ENCODE results near the gene RNF217.

The RNF217 gene

GRCh38 chr6:124924333-124924759 lies 37.9 kb upstream of the RNF217 start:
- peaks cover 7% of the 10 kb centered on the region for H3K9me3 ChIP-seq (ENCODE audit: insufficient read depth, low read depth, low read length)
- no peak overlapping the region for H3K18ac ChIP-seq (ENCODE audit: low read length)
- no peak for DNase-seq
- H4K8ac ChIP-seq (ENCODE audit: low read depth, low read length), result no peak overlapping the region
- no peaks in the 10 kb centered on the region for H3K79me2 ChIP-seq (ENCODE audit: control insufficient read depth, insufficient read depth, low read length, poor library complexity)
- H4K91ac ChIP-seq (ENCODE audit: low read depth, low read length), result no peak overlapping the region
- no peaks in the 10 kb centered on the region for H3K36me3 ChIP-seq (ENCODE audit: control insufficient read depth in 1 of 2, insufficient read depth in 2 of 2, low read length in 2 of 2)
- no peaks in the 10 kb centered on the region for H3K27me3 ChIP-seq (ENCODE audit: insufficient read depth, low read length)
- H3K4ac ChIP-seq (ENCODE audit: low read depth, low read length), result no peak overlapping the region
- no peak overlapping the region for H3K9ac ChIP-seq (ENCODE audit: low read length)
- no peak overlapping the region for H2BK5ac ChIP-seq (ENCODE audit: low read depth, low read length, poor library complexity)
- H2BK120ac ChIP-seq (ENCODE audit: insufficient read depth, low read length, poor library complexity), result no peak overlapping the region
- no peak overlapping the region for H3K23ac ChIP-seq (ENCODE audit: low read length)
- H2BK12ac ChIP-seq (ENCODE audit: low read length), result no peak overlapping the region
- H3K79me1 ChIP-seq (ENCODE audit: low read length), result no peaks in the 10 kb centered on the region
- no peak overlapping the region for H3K27ac ChIP-seq (ENCODE audit: low read depth, low read length)
- no peak overlapping the region for H3K4me3 ChIP-seq (ENCODE audit: low read depth, low read length)
- no peak overlapping the region for H3K14ac ChIP-seq (ENCODE audit: low read length)
- no CpG with 5 or more reads among the region's 3 CpGs for WGBS (ENCODE audit: extremely low coverage, insufficient coverage, insufficient read length)
- H3K4me2 ChIP-seq (ENCODE audit: low read length), result no peak overlapping the region
- no peak overlapping the region for H2AK5ac ChIP-seq (ENCODE audit: low read length)
- H4K12ac ChIP-seq (ENCODE audit: low read depth, low read length), result no peak overlapping the region
- H2AFZ ChIP-seq (ENCODE audit: insufficient read depth, low read length, poor library complexity), result no peak overlapping the region
- no peaks in the 10 kb centered on the region for H3K4me1 ChIP-seq (ENCODE audit: control insufficient read depth in 1 of 2, insufficient read depth in 2 of 2, low read length in 2 of 2)

- WGBS (ENCODE audit: extremely low coverage, insufficient coverage, insufficient read length), result no CpG with 5 or more reads among the region's 2 CpGs
- Histone ChIP-seq H3K79me1 (ENCODE audit: low read length) (no peaks in the 10 kb centered on the region), H4K12ac (ENCODE audit: low read depth, low read length) (no peak overlapping the region), H3K4me2 (ENCODE audit: low read length) (no peak overlapping the region), H2BK120ac (ENCODE audit: insufficient read depth, low read length, poor library complexity) (no peak overlapping the region), H3K4ac (ENCODE audit: low read depth, low read length) (no peak overlapping the region), H4K91ac (ENCODE audit: low read depth, low read length) (no peak overlapping the region), H2BK5ac (ENCODE audit: low read depth, low read length, poor library complexity) (no peak overlapping the region), H3K9me3 (ENCODE audit: insufficient read depth, low read depth, low read length) (no peaks in the 10 kb centered on the region), H3K23ac (ENCODE audit: low read length) (no peak overlapping the region), H3K36me3 (ENCODE audit: control insufficient read depth in 1 of 2, insufficient read depth in 2 of 2, low read length in 2 of 2) (no peaks in the 10 kb centered on the region), H3K18ac (ENCODE audit: low read length) (no peak overlapping the region), H3K4me1 (ENCODE audit: control insufficient read depth in 1 of 2, insufficient read depth in 2 of 2, low read length in 2 of 2) (no peaks in the 10 kb centered on the region), H3K79me2 (ENCODE audit: control insufficient read depth, insufficient read depth, low read length, poor library complexity) (no peaks in the 10 kb centered on the region), H3K27ac (ENCODE audit: low read depth, low read length) (no peak overlapping the region), H4K8ac (ENCODE audit: low read depth, low read length) (no peak overlapping the region), H3K4me3 (ENCODE audit: low read depth, low read length) (no peak overlapping the region), H2AFZ (ENCODE audit: insufficient read depth, low read length, poor library complexity) (no peak overlapping the region), H2AK5ac (ENCODE audit: low read length) (no peak overlapping the region), H3K27me3 (ENCODE audit: insufficient read depth, low read length) (no peaks in the 10 kb centered on the region), H3K9ac (ENCODE audit: low read length) (peak overlapping the region; percentile 9), H2BK12ac (ENCODE audit: low read length) (no peak overlapping the region), H3K14ac (ENCODE audit: low read length) (no peak overlapping the region)
- DNase-seq, result no peak
These were observed 35.8 kb upstream of the RNF217 start for GRCh38 chr6:124926435-124926834.

- no peak overlapping the region for H3K9ac ChIP-seq (ENCODE audit: low read length)
- H2AFZ ChIP-seq (ENCODE audit: insufficient read depth, low read length, poor library complexity), result no peak overlapping the region
These were observed 34.4 kb upstream of the RNF217 start for GRCh38 chr6:124927806-124928205.

GRCh38 chr6:124928851-124929250 lies 33.4 kb upstream of the RNF217 start:
- no peak overlapping the region for H3K4me2 ChIP-seq (ENCODE audit: low read length)

More at GRCh38 chr6:124927806-124928205, 34.4 kb upstream of the RNF217 start:
- Histone ChIP-seq H3K79me2 (ENCODE audit: control insufficient read depth, insufficient read depth, low read length, poor library complexity) (no peaks in the 10 kb centered on the region), H4K8ac (ENCODE audit: low read depth, low read length) (no peak overlapping the region), H3K36me3 (ENCODE audit: control insufficient read depth in 1 of 2, insufficient read depth in 2 of 2, low read length in 2 of 2) (no peaks in the 10 kb centered on the region), H4K91ac (ENCODE audit: low read depth, low read length) (no peak overlapping the region), H2BK5ac (ENCODE audit: low read depth, low read length, poor library complexity) (no peak overlapping the region), H3K4ac (ENCODE audit: low read depth, low read length) (no peak overlapping the region), H3K27me3 (ENCODE audit: insufficient read depth, low read length) (no peaks in the 10 kb centered on the region), H2AK5ac (ENCODE audit: low read length) (no peak overlapping the region), H3K9me3 (ENCODE audit: insufficient read depth, low read depth, low read length) (no peaks in the 10 kb centered on the region), H3K27ac (ENCODE audit: low read depth, low read length) (no peak overlapping the region), H3K14ac (ENCODE audit: low read length) (no peak overlapping the region), H2BK12ac (ENCODE audit: low read length) (no peak overlapping the region), H3K4me1 (ENCODE audit: control insufficient read depth in 1 of 2, insufficient read depth in 2 of 2, low read length in 2 of 2) (no peaks in the 10 kb centered on the region), H3K79me1 (ENCODE audit: low read length) (no peaks in the 10 kb centered on the region), H3K4me3 (ENCODE audit: low read depth, low read length) (no peak overlapping the region), H3K18ac (ENCODE audit: low read length) (no peak overlapping the region), H4K12ac (ENCODE audit: low read depth, low read length) (no peak overlapping the region), H2BK120ac (ENCODE audit: insufficient read depth, low read length, poor library complexity) (no peak overlapping the region), H3K23ac (ENCODE audit: low read length) (no peak overlapping the region), H3K4me2 (ENCODE audit: low read length) (no peak overlapping the region)
- WGBS (ENCODE audit: extremely low coverage, insufficient coverage, insufficient read length), result no CpG with 5 or more reads among the region's 2 CpGs
- DNase-seq, result no peak

More at GRCh38 chr6:124928851-124929250, 33.4 kb upstream of the RNF217 start:
- Histone ChIP-seq H3K79me2 (ENCODE audit: control insufficient read depth, insufficient read depth, low read length, poor library complexity) (no peaks in the 10 kb centered on the region), H3K4me1 (ENCODE audit: control insufficient read depth in 1 of 2, insufficient read depth in 2 of 2, low read length in 2 of 2) (no peaks in the 10 kb centered on the region), H3K9ac (ENCODE audit: low read length) (no peak overlapping the region), H3K4ac (ENCODE audit: low read depth, low read length) (no peak overlapping the region), H2BK120ac (ENCODE audit: insufficient read depth, low read length, poor library complexity) (no peak overlapping the region), H2BK5ac (ENCODE audit: low read depth, low read length, poor library complexity) (no peak overlapping the region), H2AK5ac (ENCODE audit: low read length) (no peak overlapping the region), H4K91ac (ENCODE audit: low read depth, low read length) (no peak overlapping the region), H3K36me3 (ENCODE audit: control insufficient read depth in 1 of 2, insufficient read depth in 2 of 2, low read length in 2 of 2) (no peaks in the 10 kb centered on the region), H4K12ac (ENCODE audit: low read depth, low read length) (no peak overlapping the region), H3K79me1 (ENCODE audit: low read length) (no peaks in the 10 kb centered on the region), H2AFZ (ENCODE audit: insufficient read depth, low read length, poor library complexity) (no peak overlapping the region), H4K8ac (ENCODE audit: low read depth, low read length) (no peak overlapping the region), H2BK12ac (ENCODE audit: low read length) (no peak overlapping the region), H3K9me3 (ENCODE audit: insufficient read depth, low read depth, low read length) (no peaks in the 10 kb centered on the region), H3K27me3 (ENCODE audit: insufficient read depth, low read length) (no peaks in the 10 kb centered on the region), H3K18ac (ENCODE audit: low read length) (no peak overlapping the region), H3K14ac (ENCODE audit: low read length) (no peak overlapping the region), H3K23ac (ENCODE audit: low read length) (no peak overlapping the region), H3K27ac (ENCODE audit: low read depth, low read length) (no peak overlapping the region), H3K4me3 (ENCODE audit: low read depth, low read length) (no peak overlapping the region)
- DNase-seq, result no peak
- no CpG with 5 or more reads among the region's 4 CpGs for WGBS (ENCODE audit: extremely low coverage, insufficient coverage, insufficient read length)
